ENCODE results near the gene ROBO1. TPM values are rescaled to one million over a fixed set of nuclear protein-coding genes. Genes with fewer than 3 reads are reported as not detected.

ROBO1 gene
- total and polyA plus RNA-seq, 2 experiments from 2014 or later, result 29.3 to 171 TPM

GRCh38 chr3:79146024-79146423 is 621.8 kb downstream of the ROBO1 start:
- Histone ChIP-seq H3K9me3 (ENCODE audit: low read depth) (no peaks in the 10 kb centered on the region), H3K36me3 (no peaks in the 10 kb centered on the region), H3K4me3 (no peak overlapping the region), H3K4me1 (ENCODE audit: low read depth) (peaks cover 8% of the 10 kb centered on the region), H3K27me3 (no peaks in the 10 kb centered on the region), H3K27ac (no peak overlapping the region)
- DNase-seq (ENCODE audit: low read depth in 1 of 2, low spot score in 1 of 2), result peak in 1 of 2 donors; percentile 60
- no peak for TF ChIP-seq CTCF (IDR thresholded peaks at IDR 0.05; ENCODE audit: low read depth, low read length)

DNA sequence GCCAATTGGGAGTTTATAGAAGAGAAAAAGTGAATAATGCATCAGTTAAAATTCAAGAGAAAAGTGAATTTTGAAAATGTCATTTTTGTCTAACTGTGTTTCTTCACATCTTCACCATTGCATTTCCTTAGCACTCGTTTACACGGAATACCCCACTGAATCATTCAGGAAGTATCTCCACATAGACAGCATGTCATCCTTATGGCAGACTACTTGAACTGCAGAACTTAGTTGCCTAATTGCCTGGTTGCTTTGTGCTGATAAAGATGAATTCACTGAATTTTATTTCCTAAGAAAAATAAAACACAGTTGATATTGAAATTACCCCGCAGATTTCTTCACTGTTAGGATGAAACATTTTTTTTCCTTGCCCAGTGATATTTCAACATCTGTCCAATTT is 627.1 kb downstream of the ROBO1 start:
- TF ChIP-seq CTCF (IDR thresholded peaks at IDR 0.05; ENCODE audit: low read depth, low read length), result no peak
- H3K36me3 ChIP-seq, result no peaks in the 10 kb centered on the region
- H3K27ac ChIP-seq, result no peak overlapping the region
- peak in 1 of 2 donors; percentile 76 for DNase-seq (ENCODE audit: low read depth in 1 of 2, low spot score in 1 of 2)
- H3K4me1 ChIP-seq (ENCODE audit: low read depth), result no peaks in the 10 kb centered on the region
- no peak overlapping the region for H3K4me3 ChIP-seq
- H3K27me3 ChIP-seq, result no peaks in the 10 kb centered on the region
- H3K9me3 ChIP-seq (ENCODE audit: low read depth), result no peaks in the 10 kb centered on the region

DNA sequence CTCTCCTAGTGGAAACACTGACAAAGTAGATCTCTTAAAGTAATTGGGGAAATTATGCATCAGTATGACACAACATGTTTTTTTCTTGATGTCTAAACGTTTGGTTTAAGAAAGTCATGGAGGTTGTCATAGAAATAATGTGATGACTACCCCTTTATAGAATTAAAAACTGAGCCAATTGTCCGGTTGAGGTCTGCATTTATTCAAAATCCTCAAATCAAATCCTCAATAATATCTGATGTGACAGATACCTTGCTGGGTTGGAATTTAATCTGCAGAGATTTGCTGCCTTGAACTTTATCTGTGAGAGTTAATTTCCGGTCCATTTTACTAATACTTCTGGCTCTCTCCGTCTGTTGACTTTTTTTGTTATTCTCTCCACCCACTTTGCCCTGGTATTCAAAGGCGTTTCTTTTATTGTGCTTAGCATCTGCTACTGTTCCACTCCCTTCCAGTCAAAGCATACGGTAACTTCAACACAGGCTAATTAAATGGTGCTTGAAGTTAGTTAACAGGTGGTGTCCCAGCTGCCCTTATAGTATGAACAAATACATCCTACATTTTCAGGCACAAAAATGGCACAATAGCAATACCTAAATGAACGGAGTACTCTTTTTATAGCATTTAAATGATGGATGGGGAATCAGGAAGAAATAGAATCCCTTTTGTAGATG is 628.3 kb downstream of the ROBO1 start:
- TF ChIP-seq CTCF (IDR thresholded peaks at IDR 0.05; ENCODE audit: low read depth, low read length), result no peak
- peak in 1 of 2 donors; percentile 31 for DNase-seq (ENCODE audit: low read depth in 1 of 2, low spot score in 1 of 2)
- no peak overlapping the region for H3K27ac ChIP-seq

GRCh38 chr3:79125313-79125984 is 642.3 kb downstream of the ROBO1 start:
- peaks cover 26% of the 10 kb centered on the region for H3K4me1 ChIP-seq (ENCODE audit: low read depth)
- H3K9me3 ChIP-seq (ENCODE audit: low read depth), result no peaks in the 10 kb centered on the region
- no peak for DNase-seq (ENCODE audit: low read depth in 1 of 2, low spot score in 1 of 2)
- H3K36me3 ChIP-seq, result no peaks in the 10 kb centered on the region
- H3K27ac ChIP-seq, result no peak overlapping the region
- no peak for TF ChIP-seq CTCF (IDR thresholded peaks at IDR 0.05; ENCODE audit: low read depth, low read length)
- H3K27me3 ChIP-seq, result no peaks in the 10 kb centered on the region
- no peak overlapping the region for H3K4me3 ChIP-seq

More for the DNA sequence above, 628.3 kb downstream of the ROBO1 start:
- Histone ChIP-seq H3K9me3 (ENCODE audit: low read depth) (no peaks in the 10 kb centered on the region), H3K36me3 (no peaks in the 10 kb centered on the region), H3K4me3 (no peak overlapping the region), H3K4me1 (ENCODE audit: low read depth) (no peaks in the 10 kb centered on the region), H3K27me3 (no peaks in the 10 kb centered on the region)

DNA sequence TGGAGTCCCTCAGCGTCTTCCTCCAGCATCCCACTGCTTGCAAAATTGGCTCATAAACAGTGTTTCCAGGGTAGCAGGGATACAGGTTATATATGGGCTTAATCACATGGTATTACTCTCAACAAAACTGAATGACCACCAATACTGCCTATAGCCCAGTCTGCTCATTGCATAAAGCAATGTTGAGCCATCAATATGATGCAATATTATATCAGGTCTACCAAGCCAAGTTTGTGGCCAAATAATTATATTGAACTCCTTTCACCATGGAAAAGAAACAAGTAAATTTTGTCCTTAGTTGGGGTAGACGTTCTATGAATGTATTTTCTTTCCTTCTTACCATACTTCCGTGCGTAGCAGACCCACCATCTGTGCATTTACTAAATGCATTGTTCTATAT is 652.3 kb downstream of the ROBO1 start:
- H3K9me3 ChIP-seq (ENCODE audit: low read depth), result no peaks in the 10 kb centered on the region
- H3K4me1 ChIP-seq (ENCODE audit: low read depth), result peaks cover 4% of the 10 kb centered on the region
- no peak overlapping the region for H3K27ac ChIP-seq
- no peaks in the 10 kb centered on the region for H3K36me3 ChIP-seq
- no peaks in the 10 kb centered on the region for H3K27me3 ChIP-seq
- H3K4me3 ChIP-seq, result no peak overlapping the region
- no peak for TF ChIP-seq CTCF (IDR thresholded peaks at IDR 0.05; ENCODE audit: low read depth, low read length)
- DNase-seq (ENCODE audit: low read depth in 1 of 2, low spot score in 1 of 2), result no peak

All from cardiac muscle cell (in vitro differentiated cells and primary cell).